ENCODE measurements around the gene ZNRF1.

GRCh38 chr16:74987027-74987681 lies 11.7 kb upstream of the ZNRF1 start:
- TF ChIP-seq CTCF (IDR thresholded peaks at IDR 0.05) (no peak), EP300 (IDR thresholded peaks at IDR 0.05; ENCODE audit: low read depth) (no peak)
